Activated naive CD4-positive, alpha-beta T cell treated with anti-CD3 and anti-CD28 coated beads for 36 hours (primary cell): ENCODE data around the gene ANHX. TPM values are rescaled to one million over a fixed set of nuclear protein-coding genes. Genes with fewer than 3 reads are reported as not detected.

ENCODE experiments used
- CTCF ChIA-PET: fragments of 350-600 bp; sonication (Branson Sonifier 250); formaldehyde crosslinking; loops from one replicate; lab custom pipeline; 2021; ENCODE audit warnings: antibody characterized with exemption; lab: Charles Lee
- DNase-seq: peaks from one replicate; pipeline ENCODE4 v3.0.0-alpha.2; 2020
- H3K27ac Mint-ChIP-seq: one replicate; pipeline ENCODE4 v1.8.0; 2021; ENCODE audit warnings: mild to moderate bottlenecking, mixed read lengths
- H3K27me3 Mint-ChIP-seq: one replicate; pipeline ENCODE4 v1.8.0; 2021; ENCODE audit warnings: low read depth, mixed read lengths
- H3K36me3 Mint-ChIP-seq: one replicate; pipeline ENCODE4 v1.8.0; 2021; ENCODE audit warnings: low read depth, mixed read lengths
- H3K4me1 Mint-ChIP-seq: one replicate; pipeline ENCODE4 v1.8.0; 2021; ENCODE audit warnings: low read depth, mixed read lengths
- H3K4me3 Mint-ChIP-seq: one replicate; pipeline ENCODE4 v1.8.0; 2021; ENCODE audit warnings: mild to moderate bottlenecking, moderate library complexity, mixed read lengths
- H3K9me3 Mint-ChIP-seq: one replicate; pipeline ENCODE4 v1.8.0; 2021; ENCODE audit warnings: mixed read lengths
- intact Hi-C: fragments of 100-400 bp; cut with micrococcal nuclease; formaldehyde crosslinking; loops from one replicate; pipeline ENCODE4 v1.15.1; 2023
- total RNA-seq, 2 experiments: library from RNA; stranded (reverse); gene quantifications; one replicate each; pipeline ENCODE4 v1.2.3, GENCODE V29; 2021

ANHX gene
- total RNA-seq, 2 experiments from 2014 or later, result not detected

DNA sequence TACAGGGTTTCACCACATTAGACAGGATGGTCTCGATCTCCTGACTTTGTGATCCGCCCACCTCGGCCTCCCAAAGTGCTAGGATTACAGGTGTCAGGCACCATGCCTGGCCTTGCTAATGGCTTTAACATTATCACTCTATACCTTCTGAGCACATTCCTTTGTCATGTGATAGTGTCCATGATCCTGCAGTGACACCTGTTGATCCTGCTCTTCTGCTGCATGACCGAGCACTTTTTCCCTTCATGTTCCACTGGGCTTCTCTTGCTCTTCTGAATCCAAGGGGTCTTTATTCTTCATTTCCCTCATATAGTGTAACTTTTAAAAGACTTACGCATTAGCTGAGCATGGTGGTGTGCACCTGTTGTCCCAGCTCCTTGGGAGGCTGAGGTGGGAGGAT lies 42.8 kb downstream of the ANHX start:
- Mint-ChIP-seq H3K4me1 (no peaks in the 10 kb centered on the region), H3K27ac (no peak overlapping the region), H3K27me3 (no peaks in the 10 kb centered on the region), H3K36me3 (peaks cover 89% of the 10 kb centered on the region), H3K4me3 (no peak overlapping the region), H3K9me3 (peaks cover 66% of the 10 kb centered on the region)
- intact Hi-C loops, result no loop called here
- CTCF ChIA-PET, result no interaction called here
- no peak for DNase-seq

DNA sequence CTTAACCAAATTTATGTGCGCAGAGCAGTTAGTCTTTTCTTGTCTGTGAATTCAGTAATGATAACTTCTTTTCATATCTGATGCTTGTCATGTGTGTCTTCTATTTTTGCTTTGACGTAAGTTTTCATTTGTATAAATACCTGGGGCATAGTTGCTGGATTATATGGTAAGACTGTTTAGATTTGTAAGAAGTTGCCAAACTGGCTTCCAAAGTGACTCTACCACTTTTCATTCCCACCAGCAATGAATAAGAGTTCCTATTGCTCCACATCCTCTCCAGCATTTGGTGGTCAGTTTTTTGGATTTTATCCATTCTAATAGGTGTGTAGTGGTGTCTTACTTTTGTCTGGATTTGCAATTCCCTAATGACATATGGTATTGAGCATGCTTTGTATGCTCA lies 45.5 kb downstream of the ANHX start:
- H3K36me3 Mint-ChIP-seq, result peaks cover 98% of the 10 kb centered on the region
- H3K4me3 Mint-ChIP-seq, result no peak overlapping the region
- intact Hi-C loops, result no loop called here
- peaks cover 5% of the 10 kb centered on the region for H3K4me1 Mint-ChIP-seq
- no peaks in the 10 kb centered on the region for H3K27me3 Mint-ChIP-seq
- no peak for DNase-seq
- no peak overlapping the region for H3K27ac Mint-ChIP-seq
- CTCF ChIA-PET, result interaction anchor here (0.7 kb wide), 1 partner anchor 267 kb away, joined by 4 read pairs; no protein-coding TSS in a partner anchor
- H3K9me3 Mint-ChIP-seq, result peaks cover 77% of the 10 kb centered on the region

DNA sequence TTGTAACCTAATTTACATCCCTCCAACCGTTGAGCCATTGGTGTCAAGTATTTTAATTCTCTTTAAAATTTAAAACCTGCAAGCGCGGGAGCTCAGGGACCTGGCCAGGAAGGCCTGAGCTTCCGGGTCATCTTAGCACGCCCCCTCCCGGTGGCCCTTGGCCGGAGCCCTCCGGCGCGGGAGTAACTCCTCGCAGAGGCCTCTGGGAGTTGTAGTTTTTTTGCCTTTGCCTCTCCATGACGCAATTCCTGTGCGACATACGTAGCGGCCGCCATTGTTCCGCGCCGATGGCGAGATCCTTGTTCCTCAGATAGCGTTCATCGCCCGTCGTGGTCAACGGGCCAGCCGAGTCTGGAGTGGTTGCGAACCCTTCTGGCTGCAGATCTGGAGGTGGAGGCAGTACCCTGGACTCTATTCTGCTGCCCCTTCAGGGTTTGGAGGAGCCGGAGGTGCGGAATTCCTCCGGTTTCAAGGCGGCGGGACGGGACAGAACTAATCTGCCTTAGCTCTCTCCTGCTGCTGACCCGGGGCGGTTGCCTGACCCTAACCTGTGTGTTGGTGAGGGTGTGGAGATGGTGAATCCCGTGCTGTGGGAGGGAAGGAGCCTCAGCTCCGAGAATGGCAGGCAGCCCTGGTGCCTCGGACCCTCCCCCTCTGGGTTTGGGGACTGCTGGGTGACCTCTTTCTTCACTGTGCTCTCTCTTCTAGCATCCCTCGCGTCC lies 54.3 kb downstream of the ANHX start, which contains the start of gene ZNF268:
Gene ZNF268 (plus strand): TSS at position 258 of the 722 bp plus-strand sequence. CDS start 503 bp downstream, outside the sequence.
- Mint-ChIP-seq H3K27ac (peak within 1 kb of the TSS; percentile 79), H3K9me3 (peaks cover 45% of the 10 kb centered on the region), H3K36me3 (peaks cover 57% of the 10 kb centered on the region), H3K4me1 (peaks cover 19% of the 10 kb centered on the region), H3K27me3 (no peaks in the 10 kb centered on the region), H3K4me3 (peak within 1 kb of the TSS; percentile 94)
- DNase-seq, result peak; percentile 96
- CTCF ChIA-PET, result interaction anchor here (0.9 to 2.0 kb wide), 4 partner anchors 21 to 218 kb away, joined by 3 to 7 read pairs (median 4); no protein-coding TSS in a partner anchor
- intact Hi-C loops, result loop anchor here (1.0 kb wide), 5 partner anchors 51 to 419 kb away; partner anchors contain the start of genes ZNF10, ZNF140, ZNF26 and ZNF84

DNA sequence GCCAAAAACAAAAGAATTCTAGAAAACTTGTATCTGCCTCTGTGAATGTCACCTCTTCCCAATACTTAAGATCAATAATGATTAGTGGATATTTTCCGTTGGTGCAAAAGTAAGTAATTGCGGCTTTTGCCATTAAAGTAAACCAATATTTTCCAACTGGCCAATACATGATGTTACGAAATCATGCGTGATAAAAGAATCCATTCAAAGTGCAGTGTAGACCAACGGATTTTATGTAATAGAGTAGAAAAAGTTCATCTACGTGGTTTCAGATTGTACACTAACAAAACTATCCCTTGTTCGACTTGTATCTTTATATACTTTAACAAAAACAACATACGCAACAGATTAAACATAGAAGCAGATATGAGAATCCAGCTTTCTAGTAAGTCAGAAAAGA lies 55.0 kb downstream of the ANHX start:
- Mint-ChIP-seq H3K4me3 (no peak overlapping the region), H3K36me3 (peaks cover 50% of the 10 kb centered on the region), H3K27me3 (no peaks in the 10 kb centered on the region), H3K9me3 (peaks cover 48% of the 10 kb centered on the region), H3K27ac (no peak overlapping the region), H3K4me1 (peaks cover 19% of the 10 kb centered on the region)
- CTCF ChIA-PET, result interaction anchor here (0.9 to 2.0 kb wide), 4 partner anchors 22 to 217 kb away, joined by 3 to 7 read pairs (median 4); no protein-coding TSS in a partner anchor
- DNase-seq, result no peak
- intact Hi-C loops, result loop anchor here (1.0 kb wide), 5 partner anchors 50 to 418 kb away; partner anchors contain the start of genes ZNF10, ZNF140, ZNF26 and ZNF84

DNA sequence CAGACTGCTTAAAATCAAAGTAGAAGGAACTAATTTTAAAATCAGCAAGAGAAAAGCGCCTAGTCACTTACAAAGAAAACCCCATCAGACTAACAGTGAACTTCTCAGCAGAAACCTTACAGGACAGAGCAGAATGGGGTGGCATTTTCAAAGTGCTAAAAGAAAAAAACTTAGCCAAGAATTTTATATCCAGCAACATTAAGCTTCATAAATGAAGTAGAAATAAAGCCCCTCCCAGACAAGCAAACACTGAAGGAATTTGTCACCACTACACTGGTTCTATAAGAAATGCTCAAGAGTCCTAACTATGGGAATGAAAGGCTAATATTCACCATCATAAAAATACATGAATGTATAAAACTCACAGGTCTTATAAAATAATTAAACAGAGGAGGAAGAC lies 60.8 kb downstream of the ANHX start:
- Mint-ChIP-seq H3K4me1 (no peaks in the 10 kb centered on the region), H3K27ac (no peak overlapping the region), H3K9me3 (peaks cover 60% of the 10 kb centered on the region), H3K36me3 (peaks cover 14% of the 10 kb centered on the region), H3K4me3 (no peak overlapping the region), H3K27me3 (no peaks in the 10 kb centered on the region)
- DNase-seq, result no peak
- intact Hi-C loops, result no loop called here
- CTCF ChIA-PET, result no interaction called here

DNA sequence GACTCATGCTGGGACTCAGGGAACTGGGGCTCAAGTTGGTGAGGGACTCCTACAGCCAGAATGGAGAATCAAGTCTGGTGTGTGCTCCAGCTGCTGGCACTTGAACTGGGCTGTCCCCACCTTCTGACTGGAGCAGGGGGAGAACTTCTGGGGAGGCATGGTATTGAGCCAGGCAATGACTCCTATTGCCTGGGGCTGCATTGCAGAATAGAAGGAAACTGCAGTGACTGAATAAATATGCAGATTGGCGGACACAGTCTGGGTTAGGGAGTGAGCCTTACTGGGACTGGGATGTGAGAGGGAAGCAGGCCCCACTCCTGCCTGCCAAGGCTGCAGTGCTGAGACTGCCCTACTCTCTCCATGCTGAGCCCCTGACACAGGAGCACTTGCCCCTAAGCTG lies 63.2 kb downstream of the ANHX start:
- Mint-ChIP-seq H3K4me3 (no peak overlapping the region), H3K27me3 (no peaks in the 10 kb centered on the region), H3K36me3 (peaks cover 14% of the 10 kb centered on the region), H3K9me3 (peaks cover 57% of the 10 kb centered on the region), H3K4me1 (no peaks in the 10 kb centered on the region), H3K27ac (no peak overlapping the region)
- DNase-seq, result no peak
- CTCF ChIA-PET, result no interaction called here
- intact Hi-C loops, result no loop called here

Other genes with a start within 250 kb of the ANHX start
- gene ZNF26, start 249.5 kb downstream of the ANHX start, total RNA-seq, result 10 to 100 TPM in 1 of 2 experiments, 1 to 10 TPM in 1; 8.4 to 12.2 TPM
- 10 to 100 TPM; 11.0 to 12.9 TPM for gene ZNF84, start 198.4 kb downstream of the ANHX start, total RNA-seq
- 10 to 100 TPM; 13.3 to 13.9 TPM for gene ZNF140, start 155.0 kb downstream of the ANHX start, total RNA-seq
- gene ZNF891, start 105.6 kb downstream of the ANHX start, total RNA-seq, result 1 to 10 TPM; 1.1 to 1.2 TPM
- 1 to 10 TPM; 4.9 to 6.0 TPM for gene ZNF10, start 105.2 kb downstream of the ANHX start, total RNA-seq
- gene ZNF268, start 54.4 kb downstream of the ANHX start, total RNA-seq, result 1 to 10 TPM; 8.4 to 9.1 TPM